Measurements from ENCODE around the gene ARL6. TPM values are rescaled to one million over a fixed set of nuclear protein-coding genes. Genes with fewer than 3 reads are reported as not detected.

ARL6 gene
- total and polyA plus RNA-seq, 2 donors (not counting 3 experiments of a cell fraction or from before 2014, with no cell fraction given) = 3.6 to 5.8 TPM

DNA sequence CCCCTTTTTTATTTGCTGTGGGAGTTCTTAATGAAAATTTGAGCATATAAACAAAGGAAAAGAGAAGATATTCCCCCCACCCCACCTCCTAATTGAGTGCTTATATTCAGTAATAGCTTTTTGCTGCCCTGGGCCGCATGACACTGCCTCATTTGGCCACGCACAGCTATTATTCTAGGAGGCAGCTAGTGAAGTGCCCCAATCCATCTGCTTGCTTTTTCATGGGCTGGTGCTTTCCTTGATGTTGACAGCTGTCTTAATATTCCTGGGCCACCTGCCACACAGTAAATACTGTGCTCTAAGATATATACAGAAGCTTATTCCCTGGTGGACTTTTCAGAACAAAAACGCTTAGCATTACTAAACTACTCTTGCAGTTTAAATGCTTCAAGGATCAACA is 53.4 kb downstream of the ARL6 start:
- H2AFZ ChIP-seq (ENCODE audit: low read depth, low read length) = no peak overlapping the region
- H3K9ac ChIP-seq (replicated peaks; ENCODE audit: extremely low read depth, insufficient read depth, low read length) = no peak overlapping the region
- BruUV-seq (replicated peaks) = no TSS peak
- no peak overlapping the region for H3K4me2 ChIP-seq (ENCODE audit: insufficient read depth, low read length)
- no peak overlapping the region for H3K27ac ChIP-seq (ENCODE audit: insufficient read depth, low read depth, low read length)
- H3K79me2 ChIP-seq (ENCODE audit: control insufficient read depth, insufficient read depth, low read length) = no peaks in the 10 kb centered on the region
- intact Hi-C loops (cut with micrococcal nuclease) (no loop called here), dilution Hi-C loops (cut with MboI; ENCODE audit: extremely low pct_ligation_motif_present, low sequenced_read_pairs) (no loop called here)
- no peaks in the 10 kb centered on the region for H3K9me1 ChIP-seq (replicated peaks; ENCODE audit: control insufficient read depth, extremely low read depth, insufficient read depth, low read length)
- DNase-seq (ENCODE audit: low read depth, low spot score) = no peak
- H3K27me3 ChIP-seq (ENCODE audit: control insufficient read depth in 2 of 2, insufficient read depth in 2 of 2, low read length in 2 of 2) = peaks cover 0 to 2% of the 10 kb centered on the region in 2 experiments
- peaks cover 6% of the 10 kb centered on the region for H3K4me1 ChIP-seq (ENCODE audit: control insufficient read depth, extremely low read depth, insufficient read depth, low read length)
- TF ChIP-seq EZH2 (IDR thresholded peaks at IDR 0.05; ENCODE audit: borderline replicate concordance, low read depth, low read length, severe bottlenecking) (no peak), POLR2AphosphoS5 (IDR thresholded peaks at IDR 0.05; ENCODE audit: insufficient read depth, low read depth, low read length) (no peak)
- H3K4me3 ChIP-seq (replicated peaks in 1 of 3; ENCODE audit: insufficient read depth in 1 of 3, low read depth in 1 of 3, low read length in 3 of 3) = no peak overlapping the region
- ChIA-PET POLR2A (no interaction called here), CTCF (interaction anchor here (1.2 to 2.7 kb wide), 3 partner anchors 10 to 204 kb away, joined by 3 to 14 read pairs (median 4); no protein-coding TSS in a partner anchor)
- FAIRE-seq = no peak
- H3K36me3 ChIP-seq (ENCODE audit: control insufficient read depth in 2 of 2, extremely low read depth in 1 of 2, insufficient read depth in 2 of 2, low read length in 2 of 2) = no peaks in the 10 kb centered on the region
- no peaks in the 10 kb centered on the region for H3K9me3 ChIP-seq (replicated peaks; ENCODE audit: control insufficient read depth, insufficient read depth, low read length)
- no peaks in the 10 kb centered on the region for H4K20me1 ChIP-seq (replicated peaks; ENCODE audit: control insufficient read depth, extremely low read depth, insufficient read depth, low read length)

DNA sequence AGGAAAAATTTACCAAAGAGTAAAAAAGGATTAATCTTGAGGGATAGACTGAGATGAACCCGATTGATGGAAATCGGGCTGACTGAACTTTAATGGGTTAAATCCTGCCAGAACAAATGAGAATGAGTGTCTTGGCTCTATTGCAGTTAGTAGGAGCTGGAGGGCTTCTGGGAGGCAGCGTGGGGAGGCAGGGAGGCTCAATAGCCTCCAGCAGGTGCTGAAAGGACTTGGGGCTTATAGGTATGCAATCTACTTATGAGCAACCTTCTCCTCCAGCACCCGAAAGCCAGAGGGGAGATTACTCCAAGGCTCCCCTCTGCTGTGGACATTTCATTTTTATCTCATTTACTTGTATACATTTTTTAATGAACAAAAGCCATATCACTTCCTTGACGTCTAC is 56.2 kb downstream of the ARL6 start:
- dilution Hi-C loops (cut with MboI; ENCODE audit: extremely low pct_ligation_motif_present, low sequenced_read_pairs) (no loop called here), intact Hi-C loops (cut with micrococcal nuclease) (loop anchor here (5.0 kb wide), 1 partner anchor 77 kb away; no protein-coding TSS in a partner anchor)
- H3K36me3 ChIP-seq (ENCODE audit: control insufficient read depth in 2 of 2, extremely low read depth in 1 of 2, insufficient read depth in 2 of 2, low read length in 2 of 2) = no peaks in the 10 kb centered on the region
- FAIRE-seq (no peak), DNase-seq (ENCODE audit: low read depth, low spot score) (no peak)
- no peaks in the 10 kb centered on the region for H3K9me3 ChIP-seq (replicated peaks; ENCODE audit: control insufficient read depth, insufficient read depth, low read length)
- no peak overlapping the region for H3K27ac ChIP-seq (ENCODE audit: insufficient read depth, low read depth, low read length)
- H3K27me3 ChIP-seq (ENCODE audit: control insufficient read depth in 2 of 2, insufficient read depth in 2 of 2, low read length in 2 of 2) = peaks cover 0 to 2% of the 10 kb centered on the region in 2 experiments
- H3K9me1 ChIP-seq (replicated peaks; ENCODE audit: control insufficient read depth, extremely low read depth, insufficient read depth, low read length) = no peaks in the 10 kb centered on the region
- POLR2A ChIA-PET = no interaction called here
- H3K4me3 ChIP-seq (replicated peaks in 1 of 3; ENCODE audit: insufficient read depth in 1 of 3, low read depth in 1 of 3, low read length in 3 of 3) = peak overlapping the region in 1 of 3 experiments; percentile 89
- no TSS peak for BruUV-seq (replicated peaks)
- CTCF ChIA-PET = interaction anchor here (0.7 to 3.2 kb wide), 9 partner anchors 8 to 202 kb away, joined by 3 to 27 read pairs (median 9); partner anchors contain the start of gene ARL6
- H4K20me1 ChIP-seq (replicated peaks; ENCODE audit: control insufficient read depth, extremely low read depth, insufficient read depth, low read length) = no peaks in the 10 kb centered on the region
- peak overlapping the region; percentile 96 for H3K4me2 ChIP-seq (ENCODE audit: insufficient read depth, low read length)
- TF ChIP-seq FOS (IDR thresholded peaks at IDR 0.05; ENCODE audit: borderline replicate concordance, insufficient read depth, low read length) (no peak), JUN (IDR thresholded peaks at IDR 0.05; ENCODE audit: borderline replicate concordance, insufficient read depth, insufficient read length, low read depth) (no peak), GATA2 (IDR thresholded peaks at IDR 0.05; ENCODE audit: insufficient read depth, insufficient read length, low read depth, low read length) (no peak), POLR2AphosphoS5 (IDR thresholded peaks at IDR 0.05; ENCODE audit: insufficient read depth, low read depth, low read length) (no peak), EZH2 (IDR thresholded peaks at IDR 0.05; ENCODE audit: borderline replicate concordance, low read depth, low read length, severe bottlenecking) (no peak), MYC (IDR thresholded peaks at IDR 0.05; ENCODE audit: low read depth, low read length) (no peak), POLR2A (IDR thresholded peaks at IDR 0.05; ENCODE audit: low read depth, low read length) (no peak)
- TF ChIP-seq, protein P1, sequence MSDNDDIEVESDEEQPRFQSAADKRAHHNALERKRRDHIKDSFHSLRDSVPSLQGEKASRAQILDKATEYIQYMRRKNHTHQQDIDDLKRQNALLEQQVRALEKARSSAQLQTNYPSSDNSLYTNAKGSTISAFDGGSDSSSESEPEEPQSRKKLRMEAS (IDR thresholded peaks at IDR 0.05; ENCODE audit: insufficient read depth, insufficient read length) = no peak
- TF ChIP-seq, protein P2, sequence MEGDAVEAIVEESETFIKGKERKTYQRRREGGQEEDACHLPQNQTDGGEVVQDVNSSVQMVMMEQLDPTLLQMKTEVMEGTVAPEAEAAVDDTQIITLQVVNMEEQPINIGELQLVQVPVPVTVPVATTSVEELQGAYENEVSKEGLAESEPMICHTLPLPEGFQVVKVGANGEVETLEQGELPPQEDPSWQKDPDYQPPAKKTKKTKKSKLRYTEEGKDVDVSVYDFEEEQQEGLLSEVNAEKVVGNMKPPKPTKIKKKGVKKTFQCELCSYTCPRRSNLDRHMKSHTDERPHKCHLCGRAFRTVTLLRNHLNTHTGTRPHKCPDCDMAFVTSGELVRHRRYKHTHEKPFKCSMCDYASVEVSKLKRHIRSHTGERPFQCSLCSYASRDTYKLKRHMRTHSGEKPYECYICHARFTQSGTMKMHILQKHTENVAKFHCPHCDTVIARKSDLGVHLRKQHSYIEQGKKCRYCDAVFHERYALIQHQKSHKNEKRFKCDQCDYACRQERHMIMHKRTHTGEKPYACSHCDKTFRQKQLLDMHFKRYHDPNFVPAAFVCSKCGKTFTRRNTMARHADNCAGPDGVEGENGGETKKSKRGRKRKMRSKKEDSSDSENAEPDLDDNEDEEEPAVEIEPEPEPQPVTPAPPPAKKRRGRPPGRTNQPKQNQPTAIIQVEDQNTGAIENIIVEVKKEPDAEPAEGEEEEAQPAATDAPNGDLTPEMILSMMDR (IDR thresholded peaks at IDR 0.05; ENCODE audit: extremely low read depth in 1 of 2, insufficient read depth in 1 of 2, low read depth in 1 of 2, low read length in 2 of 2) = no peak
- no peak overlapping the region for H3K9ac ChIP-seq (replicated peaks; ENCODE audit: extremely low read depth, insufficient read depth, low read length)
- H3K4me1 ChIP-seq (ENCODE audit: control insufficient read depth, extremely low read depth, insufficient read depth, low read length) = peaks cover 14% of the 10 kb centered on the region
- no peak overlapping the region for H2AFZ ChIP-seq (ENCODE audit: low read depth, low read length)
- peaks cover 12% of the 10 kb centered on the region for H3K79me2 ChIP-seq (ENCODE audit: control insufficient read depth, insufficient read depth, low read length)

All from endothelial cell of umbilical vein (primary cell).